Activated naive CD4-positive, alpha-beta T cell treated with anti-CD3 and anti-CD28 coated beads for 36 hours (primary cell): Measurements from ENCODE around the gene TMEM183A. TPM values are rescaled to one million over a fixed set of nuclear protein-coding genes. Genes with fewer than 3 reads are reported as not detected.

ENCODE experiments used
- CTCF ChIA-PET: fragments of 350-600 bp; sonication (Branson Sonifier 250); formaldehyde crosslinking; loops from one replicate; lab custom pipeline; 2021; ENCODE audit warnings: antibody characterized with exemption; lab: Charles Lee
- DNase-seq: peaks from one replicate; pipeline ENCODE4 v3.0.0-alpha.2; 2020
- H3K27ac Mint-ChIP-seq: one replicate; pipeline ENCODE4 v1.8.0; 2021; ENCODE audit warnings: mild to moderate bottlenecking, mixed read lengths
- H3K27me3 Mint-ChIP-seq: one replicate; pipeline ENCODE4 v1.8.0; 2021; ENCODE audit warnings: low read depth, mixed read lengths
- H3K36me3 Mint-ChIP-seq: one replicate; pipeline ENCODE4 v1.8.0; 2021; ENCODE audit warnings: low read depth, mixed read lengths
- H3K4me1 Mint-ChIP-seq: one replicate; pipeline ENCODE4 v1.8.0; 2021; ENCODE audit warnings: low read depth, mixed read lengths
- H3K4me3 Mint-ChIP-seq: one replicate; pipeline ENCODE4 v1.8.0; 2021; ENCODE audit warnings: mild to moderate bottlenecking, moderate library complexity, mixed read lengths
- H3K9me3 Mint-ChIP-seq: one replicate; pipeline ENCODE4 v1.8.0; 2021; ENCODE audit warnings: mixed read lengths
- intact Hi-C: fragments of 100-400 bp; cut with micrococcal nuclease; formaldehyde crosslinking; loops from one replicate; pipeline ENCODE4 v1.15.1; 2023
- total RNA-seq, 2 experiments: library from RNA; stranded (reverse); gene quantifications; one replicate each; pipeline ENCODE4 v1.2.3, GENCODE V29; 2021

The TMEM183A gene
- 10 to 100 TPM; 80.3 to 90.6 TPM for total RNA-seq

GRCh38 chr1:203006948-203007871 is at the start of gene TMEM183A:
TMEM183A (plus strand) TSS chr1:203007374; CDS start chr1:203007466, 92 bp downstream.
- peak within 1 kb of the TSS; percentile 93 for H3K27ac Mint-ChIP-seq

GRCh38 chr1:202957733-202958543 is 49.2 kb upstream of the TMEM183A start, which contains the start of gene ADIPOR1:
ADIPOR1 (minus strand) TSS chr1:202958312; CDS start chr1:202951070, 7,242 bp downstream.
- CTCF ChIA-PET, result no interaction called here
- H3K4me1 Mint-ChIP-seq, result peaks cover 48% of the 10 kb centered on the region
- H3K4me3 Mint-ChIP-seq, result peak within 1 kb of the TSS; percentile 85
- peak within 1 kb of the TSS; percentile 37 for H3K27ac Mint-ChIP-seq
- no peaks in the 10 kb centered on the region for H3K9me3 Mint-ChIP-seq
- DNase-seq, result peak; percentile 94
- intact Hi-C loops, result loop anchor here (1.0 to 5.0 kb wide), 5 partner anchors 9 to 349 kb away; partner anchors contain the start of genes BTG2, CYB5R1, KLHL12 and RABIF
- peaks cover 4% of the 10 kb centered on the region for H3K36me3 Mint-ChIP-seq
- H3K27me3 Mint-ChIP-seq, result no peaks in the 10 kb centered on the region

More at GRCh38 chr1:203006948-203007871, at the start of gene TMEM183A:
- intact Hi-C loops, result loop anchor here (1.0 to 5.0 kb wide), 8 partner anchors 19 to 659 kb away; partner anchors contain the start of genes ADIPOR1, CYB5R1, PPFIA4 and PPP1R12B
- CTCF ChIA-PET, result interaction anchor here (0.6 to 1.3 kb wide), 6 partner anchors 9 to 728 kb away, joined by 3 to 8 read pairs (median 3); no protein-coding TSS in a partner anchor
- Mint-ChIP-seq H3K4me3 (peak within 1 kb of the TSS; percentile 79), H3K36me3 (peaks cover 10% of the 10 kb centered on the region), H3K27me3 (no peaks in the 10 kb centered on the region), H3K4me1 (peaks cover 27% of the 10 kb centered on the region), H3K9me3 (no peaks in the 10 kb centered on the region)
- peak; percentile 98 for DNase-seq

- H3K4me3 Mint-ChIP-seq, result peak overlapping the region; percentile 85
- H3K27ac Mint-ChIP-seq, result peak overlapping the region; percentile 37
- H3K4me1 Mint-ChIP-seq, result peaks cover 41% of the 10 kb centered on the region
- intact Hi-C loops, result loop anchor here (1.0 to 5.0 kb wide), 5 partner anchors 9 to 349 kb away; partner anchors contain the start of genes BTG2, CYB5R1, KLHL12 and RABIF
- H3K9me3 Mint-ChIP-seq, result no peaks in the 10 kb centered on the region
- H3K36me3 Mint-ChIP-seq, result peaks cover 5% of the 10 kb centered on the region
- CTCF ChIA-PET, result interaction anchor here (1.9 kb wide), 1 partner anchor 42 kb away, joined by 4 read pairs; no protein-coding TSS in a partner anchor
- H3K27me3 Mint-ChIP-seq, result no peaks in the 10 kb centered on the region
- peak; percentile 15 for DNase-seq
Measured at GRCh38 chr1:202958544-202959275, 48.5 kb upstream of the TMEM183A start.

- Mint-ChIP-seq H3K27ac (no peak overlapping the region), H3K9me3 (no peaks in the 10 kb centered on the region), H3K36me3 (peaks cover 7% of the 10 kb centered on the region), H3K4me3 (no peak overlapping the region), H3K27me3 (no peaks in the 10 kb centered on the region), H3K4me1 (peaks cover 36% of the 10 kb centered on the region)
- intact Hi-C loops, result loop anchor here (5.0 kb wide), 1 partner anchor 348 kb away; the partner anchor contains the start of gene BTG2
- CTCF ChIA-PET, result interaction anchor here (1.9 kb wide), 1 partner anchor 42 kb away, joined by 4 read pairs; no protein-coding TSS in a partner anchor
- no peak for DNase-seq
Measured at GRCh38 chr1:202959276-202959620, 47.9 kb upstream of the TMEM183A start.

- intact Hi-C loops, result loop anchor here (10.0 kb wide), 1 partner anchor 617 kb away; the partner anchor contains the start of genes PPP1R12B and UBE2T
- no peak for DNase-seq
- no peaks in the 10 kb centered on the region for H3K9me3 Mint-ChIP-seq
- H3K4me3 Mint-ChIP-seq, result no peak overlapping the region
- CTCF ChIA-PET, result no interaction called here
- peaks cover 7% of the 10 kb centered on the region for H3K36me3 Mint-ChIP-seq
- H3K4me1 Mint-ChIP-seq, result peaks cover 27% of the 10 kb centered on the region
- no peaks in the 10 kb centered on the region for H3K27me3 Mint-ChIP-seq
- H3K27ac Mint-ChIP-seq, result no peak overlapping the region
Measured at GRCh38 chr1:202961220-202961880, 45.8 kb upstream of the TMEM183A start.

GRCh38 chr1:202964791-202965410 is 42.3 kb upstream of the TMEM183A start:
- Mint-ChIP-seq H3K36me3 (peaks cover 7% of the 10 kb centered on the region), H3K4me1 (peaks cover 28% of the 10 kb centered on the region), H3K4me3 (no peak overlapping the region), H3K27me3 (no peaks in the 10 kb centered on the region), H3K9me3 (no peaks in the 10 kb centered on the region), H3K27ac (no peak overlapping the region)
- CTCF ChIA-PET, result interaction anchor here (0.7 kb wide), 1 partner anchor 22 kb away, joined by 3 read pairs; no protein-coding TSS in a partner anchor
- DNase-seq, result no peak
- intact Hi-C loops, result loop anchor here (10.0 kb wide), 1 partner anchor 620 kb away; the partner anchor contains the start of genes PPP1R12B and UBE2T

GRCh38 chr1:202965422-202965821 is 41.8 kb upstream of the TMEM183A start:
- CTCF ChIA-PET, result no interaction called here
- H3K27ac Mint-ChIP-seq, result no peak overlapping the region
- intact Hi-C loops, result loop anchor here (10.0 kb wide), 1 partner anchor 621 kb away; the partner anchor contains the start of genes PPP1R12B and UBE2T

GRCh38 chr1:202966006-202966898 is 40.9 kb upstream of the TMEM183A start:
- Mint-ChIP-seq H3K27me3 (no peaks in the 10 kb centered on the region), H3K36me3 (peaks cover 7% of the 10 kb centered on the region), H3K4me1 (peaks cover 28% of the 10 kb centered on the region), H3K9me3 (no peaks in the 10 kb centered on the region), H3K27ac (peak overlapping the region; percentile 59), H3K4me3 (peak overlapping the region; percentile 73)
- CTCF ChIA-PET, result no interaction called here
- no peak for DNase-seq
- intact Hi-C loops, result loop anchor here (10.0 kb wide), 1 partner anchor 621 kb away; the partner anchor contains the start of genes PPP1R12B and UBE2T

More at GRCh38 chr1:202965422-202965821, 41.8 kb upstream of the TMEM183A start:
- H3K4me1 Mint-ChIP-seq, result peaks cover 28% of the 10 kb centered on the region
- H3K9me3 Mint-ChIP-seq, result no peaks in the 10 kb centered on the region
- DNase-seq, result no peak
- peak overlapping the region; percentile 9 for H3K4me3 Mint-ChIP-seq
- no peaks in the 10 kb centered on the region for H3K27me3 Mint-ChIP-seq
- H3K36me3 Mint-ChIP-seq, result peaks cover 7% of the 10 kb centered on the region

GRCh38 chr1:202967684-202968281 is 39.4 kb upstream of the TMEM183A start:
- H3K4me3 Mint-ChIP-seq, result peak overlapping the region; percentile 85
- H3K36me3 Mint-ChIP-seq, result peaks cover 3% of the 10 kb centered on the region
- no peaks in the 10 kb centered on the region for H3K9me3 Mint-ChIP-seq
- peaks cover 28% of the 10 kb centered on the region for H3K4me1 Mint-ChIP-seq
- DNase-seq, result peak; percentile 51
- H3K27me3 Mint-ChIP-seq, result no peaks in the 10 kb centered on the region
- H3K27ac Mint-ChIP-seq, result peak overlapping the region; percentile 85
- CTCF ChIA-PET, result interaction anchor here (0.6 to 1.8 kb wide), 13 partner anchors 8 to 217 kb away, joined by 3 to 11 read pairs (median 3); partner anchors contain the start of gene KLHL12
- intact Hi-C loops, result loop anchor here (1.0 to 10.0 kb wide), 6 partner anchors 9 to 623 kb away; partner anchors contain the start of genes ADIPOR1, PCAT6, PPP1R12B and RABIF
